ENCODE data around the gene SLC17A9. TPM values are rescaled to one million over a fixed set of nuclear protein-coding genes. Genes with fewer than 3 reads are reported as not detected.

The SLC17A9 gene
- total and polyA plus RNA-seq, 2 of the 8 experiments (the other 6 are each of a cell fraction or from before 2014, with no cell fraction given) = 23.5 to 35.2 TPM

- TF ChIP-seq YY1 (IDR thresholded peaks at IDR 0.05; ENCODE audit: low read depth, low read length) (no peak), HDAC6 (IDR thresholded peaks at IDR 0.05; ENCODE audit: low read depth, low read length) (no peak), BRCA1 (IDR thresholded peaks at IDR 0.05; ENCODE audit: low read depth, low read length) (no peak), SIX5 (IDR thresholded peaks at IDR 0.05; ENCODE audit: low read depth, low read length) (no peak), NANOG (IDR thresholded peaks at IDR 0.05; ENCODE audit: insufficient read depth, low read depth, low read length, poor library complexity, severe bottlenecking) (no peak), POLR2A (IDR thresholded peaks at IDR 0.05; ENCODE audit: control extremely low read depth in 1 of 2, low read depth in 2 of 2, low read length in 2 of 2) (no peak), KDM1A (IDR thresholded peaks at IDR 0.05; ENCODE audit: borderline replicate concordance, low read length) (no peak), MAX (IDR thresholded peaks at IDR 0.05) (no peak)
Measured at GRCh38 chr20:62985444-62985778, 32.9 kb downstream of the SLC17A9 start (continued).

All from H1 (cell line).